HG03565 (cell line): ENCODE data around the gene POLQ.
"Not testable (repeated sequence)": the region's sequence is repeated elsewhere in the genome, so short reads cannot be mapped to it uniquely, and the experiment has no call there.

Experiments
- ATAC-seq: cut with Tn5 transposase; IDR thresholded peaks from one replicate; pipeline ENCODE4 v1.9.1; 2021; ENCODE audit warnings: mild to moderate bottlenecking, moderate library complexity; ENCODE audit not compliant: unreplicated experiment

The POLQ gene

GRCh38 chr3:121545574-121546455 lies at the start of gene POLQ:
POLQ (minus strand) TSS chr3:121545988; CDS start chr3:121545877, 111 bp downstream.
- ATAC-seq, result peak; percentile 77

- no peak for ATAC-seq
These were observed 49.1 kb upstream of the POLQ start for GRCh38 chr3:121594850-121595249.

GRCh38 chr3:121593806-121594205 lies 48.0 kb upstream of the POLQ start:
- not testable (repeated sequence) for ATAC-seq

GRCh38 chr3:121592856-121593702 lies 47.3 kb upstream of the POLQ start, which contains the start of gene FBXO40:
FBXO40 (plus strand) TSS chr3:121593379; CDS start chr3:121620576, 27,197 bp downstream.
- ATAC-seq, result no peak

- ATAC-seq, result no peak
These were observed 38.6 kb upstream of the POLQ start for GRCh38 chr3:121584418-121584817.

- ATAC-seq, result no peak
These were observed 35.9 kb upstream of the POLQ start for GRCh38 chr3:121581691-121582090.

GRCh38 chr3:121574449-121574848 lies 28.7 kb upstream of the POLQ start:
- ATAC-seq, result no peak

GRCh38 chr3:121567649-121568048 lies 21.9 kb upstream of the POLQ start, which contains the start of gene ARGFX:
ARGFX (plus strand) TSS chr3:121567949; CDS start chr3:121570714, 2,765 bp downstream.
- ATAC-seq, result no peak

- no peak for ATAC-seq
These were observed 21.0 kb upstream of the POLQ start for GRCh38 chr3:121566773-121567172.

- no peak for ATAC-seq
These were observed 16.4 kb upstream of the POLQ start for GRCh38 chr3:121562148-121562547.

- ATAC-seq, result no peak
These were observed 11.7 kb upstream of the POLQ start for GRCh38 chr3:121557426-121557934.

- ATAC-seq, result no peak
These were observed 7.0 kb upstream of the POLQ start for GRCh38 chr3:121552797-121553196.

- ATAC-seq, result no peak
These were observed 6.6 kb upstream of the POLQ start for GRCh38 chr3:121552379-121552778.

GRCh38 chr3:121545049-121545573 lies 677 bp downstream of the POLQ start:
- ATAC-seq, result peak; percentile 5

GRCh38 chr3:121542924-121543323 lies 2.9 kb downstream of the POLQ start:
- ATAC-seq, result no peak

- ATAC-seq, result no peak
These were observed 14.5 kb downstream of the POLQ start for GRCh38 chr3:121531269-121531668.

GRCh38 chr3:121529308-121529707 lies 16.5 kb downstream of the POLQ start:
- ATAC-seq, result no peak

GRCh38 chr3:121520510-121520909 lies 25.3 kb downstream of the POLQ start:
- no peak for ATAC-seq

GRCh38 chr3:121517953-121518655 lies 27.7 kb downstream of the POLQ start:
- no peak for ATAC-seq

GRCh38 chr3:121515862-121516261 lies 29.9 kb downstream of the POLQ start:
- no peak for ATAC-seq
